Smooth muscle cell (in vitro differentiated cells): ENCODE data around the gene HES1. TPM values are rescaled to one million over a fixed set of nuclear protein-coding genes. Genes with fewer than 3 reads are reported as not detected.

Source experiments
- DNase-seq: peaks from one replicate; lab custom pipeline; 2025; ENCODE audit not compliant: unreplicated experiment; lab: John Stamatoyannopoulos, UW
- H2AFZ ChIP-seq: fragments of 200-600 bp; sonication (generic); 2 replicates; pipeline ENCODE4 v1.6.0; 2016; ENCODE audit warnings: antibody characterized with exemption, low read depth, mild to moderate bottlenecking
- H3F3A ChIP-seq: fragments of 200-600 bp; sonication (generic); 2 replicates; pipeline ENCODE4 v1.6.0; 2017; ENCODE audit warnings: antibody characterized with exemption, low read depth
- H3K27ac ChIP-seq: fragments of 200-600 bp; sonication (generic); 2 replicates; pipeline ENCODE4 v1.5.1; 2016; ENCODE audit warnings: low read depth, mild to moderate bottlenecking
- H3K27me3 ChIP-seq: fragments of 200-600 bp; sonication (generic); 2 replicates; pipeline ENCODE4 v1.6.1; 2016; ENCODE audit warnings: low read depth, mild to moderate bottlenecking
- H3K36me3 ChIP-seq: fragments of 200-600 bp; sonication (generic); 2 replicates; pipeline ENCODE4 v1.5.1; 2016; ENCODE audit warnings: low read depth
- H3K4me1 ChIP-seq: fragments of 200-600 bp; sonication (generic); 2 replicates; pipeline ENCODE4 v1.5.1; 2016; ENCODE audit warnings: low read depth
- H3K4me2 ChIP-seq: fragments of 200-600 bp; sonication (generic); 2 replicates; pipeline ENCODE4 v1.6.0; 2016; ENCODE audit warnings: mild to moderate bottlenecking
- H3K4me3 ChIP-seq: fragments of 200-600 bp; sonication (generic); 2 replicates; pipeline ENCODE4 v1.5.1; 2016; ENCODE audit warnings: mild to moderate bottlenecking
- H3K79me2 ChIP-seq: fragments of 200-600 bp; sonication (generic); 2 replicates; pipeline ENCODE4 v1.6.0; 2016; ENCODE audit warnings: low read depth, mild to moderate bottlenecking
- H3K9ac ChIP-seq: fragments of 200-600 bp; sonication (generic); 2 replicates; pipeline ENCODE4 v1.6.0; 2016; ENCODE audit warnings: low read depth
- H3K9me3 ChIP-seq: fragments of 200-600 bp; sonication (generic); replicated peaks from 2 replicates; pipeline ENCODE4 v1.5.1; 2016; ENCODE audit warnings: low read depth
- H4K20me1 ChIP-seq: fragments of 200-600 bp; sonication (generic); 2 replicates; pipeline ENCODE4 v1.6.0; 2016; ENCODE audit warnings: low read depth
- whole genome bisulfite sequencing: methylation state at CpG from one replicate; pipeline ENCODE4 v1.1.7; 2016; ENCODE audit warnings: low lambda C conversion rate; 5-methylcytosine and 5-hydroxymethylcytosine counted together
- polyA plus RNA-seq: library from polyadenylated mRNA; unstranded; fragments of >200 nt; fragmentation: Nextera tagmentation; extraction: Ambion mirVana; gene quantifications from 2 replicates; pipeline ENCODE4 v1.2.1, GENCODE V29; 2016
- total RNA-seq: library from RNA; depleted of rRNA; stranded (reverse); fragments of >200 nt; gene quantifications from 2 replicates; pipeline ENCODE4 v1.2.3, GENCODE V29; 2014
- TF ChIP-seq, protein P1 (sequence below): fragments of 200-600 bp; sonication (generic); IDR thresholded peaks from 2 replicates; pipeline ENCODE4 v1.5.1; 2017; ENCODE audit warnings: borderline replicate concordance, mild to moderate bottlenecking, antibody characterized with exemption; ENCODE audit not compliant: insufficient read depth, poor library complexity, severe bottlenecking

Gene HES1
- total and polyA plus RNA-seq, 2 experiments from 2014 or later: 59.9 to 69.5 TPM

DNA sequence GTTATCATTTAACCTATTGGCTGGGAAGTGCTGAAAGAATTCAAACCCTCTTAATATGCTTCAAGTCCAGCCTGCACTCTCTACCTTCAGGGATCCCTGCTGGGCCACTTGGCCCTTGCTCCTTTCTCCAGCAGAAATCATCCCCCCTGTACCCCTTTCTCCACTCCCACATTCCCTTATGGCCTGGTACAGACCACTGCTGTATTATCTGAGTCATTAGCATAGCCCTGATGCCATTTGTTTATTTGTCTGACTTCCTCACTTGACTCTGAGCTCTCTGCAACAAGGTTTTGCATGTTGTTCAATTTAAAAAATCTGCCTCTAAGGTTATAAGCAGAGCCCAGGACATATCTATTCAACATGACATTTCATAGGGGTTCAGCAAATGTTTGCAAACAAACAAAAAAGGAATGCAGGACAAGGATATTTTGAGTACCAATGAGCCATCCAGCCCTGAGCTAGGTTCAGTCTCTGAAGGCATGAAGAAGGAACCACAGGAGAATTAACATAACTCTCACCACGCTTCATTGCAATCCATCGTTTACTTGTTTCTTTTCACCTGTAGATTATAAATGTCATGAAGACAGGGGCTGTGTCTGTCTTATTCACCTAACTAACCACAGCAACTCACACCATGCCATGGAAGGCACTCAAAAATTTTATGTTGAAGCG, 26.6 kb upstream of the HES1 start:
- Histone ChIP-seq H3K9ac (no peak overlapping the region), H3K27me3 (no peaks in the 10 kb centered on the region), H3K4me3 (no peak overlapping the region), H3K27ac (no peak overlapping the region), H3K9me3 (no peaks in the 10 kb centered on the region), H3K4me2 (no peak overlapping the region), H2AFZ (no peak overlapping the region), H3F3A (no peaks in the 10 kb centered on the region), H3K79me2 (no peaks in the 10 kb centered on the region), H4K20me1 (no peaks in the 10 kb centered on the region), H3K36me3 (no peaks in the 10 kb centered on the region), H3K4me1 (peaks cover 6% of the 10 kb centered on the region)
- no peak for DNase-seq
- TF ChIP-seq, protein P1, sequence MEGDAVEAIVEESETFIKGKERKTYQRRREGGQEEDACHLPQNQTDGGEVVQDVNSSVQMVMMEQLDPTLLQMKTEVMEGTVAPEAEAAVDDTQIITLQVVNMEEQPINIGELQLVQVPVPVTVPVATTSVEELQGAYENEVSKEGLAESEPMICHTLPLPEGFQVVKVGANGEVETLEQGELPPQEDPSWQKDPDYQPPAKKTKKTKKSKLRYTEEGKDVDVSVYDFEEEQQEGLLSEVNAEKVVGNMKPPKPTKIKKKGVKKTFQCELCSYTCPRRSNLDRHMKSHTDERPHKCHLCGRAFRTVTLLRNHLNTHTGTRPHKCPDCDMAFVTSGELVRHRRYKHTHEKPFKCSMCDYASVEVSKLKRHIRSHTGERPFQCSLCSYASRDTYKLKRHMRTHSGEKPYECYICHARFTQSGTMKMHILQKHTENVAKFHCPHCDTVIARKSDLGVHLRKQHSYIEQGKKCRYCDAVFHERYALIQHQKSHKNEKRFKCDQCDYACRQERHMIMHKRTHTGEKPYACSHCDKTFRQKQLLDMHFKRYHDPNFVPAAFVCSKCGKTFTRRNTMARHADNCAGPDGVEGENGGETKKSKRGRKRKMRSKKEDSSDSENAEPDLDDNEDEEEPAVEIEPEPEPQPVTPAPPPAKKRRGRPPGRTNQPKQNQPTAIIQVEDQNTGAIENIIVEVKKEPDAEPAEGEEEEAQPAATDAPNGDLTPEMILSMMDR: no peak
- WGBS: 73% methylated on average over 3 of the region's 3 CpGs

DNA sequence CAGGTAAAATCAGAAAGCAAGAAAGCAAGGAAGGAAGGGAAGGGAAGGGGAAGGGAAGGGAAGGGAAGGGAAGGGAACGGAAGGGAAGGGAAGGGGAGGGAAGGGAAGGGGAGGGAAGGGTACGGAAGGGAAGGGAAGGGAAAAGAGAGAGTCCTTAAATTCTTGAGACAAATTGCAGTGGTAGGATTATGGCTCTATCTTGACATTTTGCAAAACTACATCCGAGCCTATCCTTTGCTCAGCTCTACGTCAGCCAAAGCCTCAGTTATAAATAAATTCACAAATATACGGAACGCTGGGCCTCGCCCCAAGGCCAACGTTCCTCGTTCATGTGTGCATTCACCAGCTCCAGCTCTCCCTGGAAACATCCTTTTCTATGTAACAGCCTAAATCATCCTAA, 25.5 kb upstream of the HES1 start:
- Histone ChIP-seq H3K4me3 (no peak overlapping the region), H3K9me3 (no peaks in the 10 kb centered on the region), H3F3A (no peaks in the 10 kb centered on the region), H3K9ac (no peak overlapping the region), H4K20me1 (no peaks in the 10 kb centered on the region), H3K36me3 (no peaks in the 10 kb centered on the region), H3K4me1 (no peaks in the 10 kb centered on the region), H3K27me3 (no peaks in the 10 kb centered on the region), H2AFZ (no peak overlapping the region), H3K27ac (no peak overlapping the region), H3K4me2 (no peak overlapping the region), H3K79me2 (no peaks in the 10 kb centered on the region)
- TF ChIP-seq, protein P1: no peak
- WGBS: 81% methylated on average over 8 of the region's 9 CpGs
- DNase-seq: no peak

DNA sequence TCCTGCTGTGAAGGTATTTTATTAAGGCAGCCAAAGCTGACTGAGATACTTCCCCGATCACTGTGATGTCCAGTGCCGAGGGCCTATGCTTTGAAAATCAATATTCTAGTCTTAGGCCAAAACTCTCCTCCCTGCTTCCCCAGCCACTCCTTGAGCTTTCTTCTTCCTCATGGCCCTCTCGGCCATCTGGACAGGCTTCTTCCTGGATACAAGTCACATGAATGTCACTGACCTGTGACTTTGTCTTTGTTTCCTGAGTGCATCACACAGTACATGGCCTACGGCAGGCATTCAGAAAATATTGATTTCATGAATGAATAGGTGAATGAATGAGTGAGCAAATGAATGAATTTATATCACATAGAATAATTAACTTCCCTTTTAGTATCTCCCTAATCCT, 24.6 kb upstream of the HES1 start:
- Histone ChIP-seq H3K4me3 (no peak overlapping the region), H3K79me2 (no peaks in the 10 kb centered on the region), H3K27ac (no peak overlapping the region), H3F3A (no peaks in the 10 kb centered on the region), H3K9ac (no peak overlapping the region), H3K36me3 (no peaks in the 10 kb centered on the region), H3K27me3 (no peaks in the 10 kb centered on the region), H3K4me1 (no peaks in the 10 kb centered on the region), H2AFZ (no peak overlapping the region), H4K20me1 (no peaks in the 10 kb centered on the region), H3K4me2 (no peak overlapping the region), H3K9me3 (no peaks in the 10 kb centered on the region)
- TF ChIP-seq, protein P1: no peak
- WGBS: 97% methylated on average over 4 of the region's 4 CpGs
- DNase-seq: no peak
